Skin of body (tissue), 2 donors: Measurements from ENCODE around the gene ZMIZ1. TPM values are rescaled to one million over a fixed set of nuclear protein-coding genes. Genes with fewer than 3 reads are reported as not detected.
A peak's percentile ranks its signal among the peaks of the same experiment; 100 is the strongest.

ENCODE experiments used
- DNase-seq: peaks from one replicate; lab custom pipeline; 2025; lab: John Stamatoyannopoulos, UW
- total RNA-seq: library from RNA; depleted of rRNA; stranded (reverse); fragments of >200 nt; gene quantifications from one replicate; pipeline ENCODE4 v1.2.3, GENCODE V29; 2014

The ZMIZ1 gene
- total RNA-seq, 1 donor from 2014 or later: 26.4 TPM

DNA sequence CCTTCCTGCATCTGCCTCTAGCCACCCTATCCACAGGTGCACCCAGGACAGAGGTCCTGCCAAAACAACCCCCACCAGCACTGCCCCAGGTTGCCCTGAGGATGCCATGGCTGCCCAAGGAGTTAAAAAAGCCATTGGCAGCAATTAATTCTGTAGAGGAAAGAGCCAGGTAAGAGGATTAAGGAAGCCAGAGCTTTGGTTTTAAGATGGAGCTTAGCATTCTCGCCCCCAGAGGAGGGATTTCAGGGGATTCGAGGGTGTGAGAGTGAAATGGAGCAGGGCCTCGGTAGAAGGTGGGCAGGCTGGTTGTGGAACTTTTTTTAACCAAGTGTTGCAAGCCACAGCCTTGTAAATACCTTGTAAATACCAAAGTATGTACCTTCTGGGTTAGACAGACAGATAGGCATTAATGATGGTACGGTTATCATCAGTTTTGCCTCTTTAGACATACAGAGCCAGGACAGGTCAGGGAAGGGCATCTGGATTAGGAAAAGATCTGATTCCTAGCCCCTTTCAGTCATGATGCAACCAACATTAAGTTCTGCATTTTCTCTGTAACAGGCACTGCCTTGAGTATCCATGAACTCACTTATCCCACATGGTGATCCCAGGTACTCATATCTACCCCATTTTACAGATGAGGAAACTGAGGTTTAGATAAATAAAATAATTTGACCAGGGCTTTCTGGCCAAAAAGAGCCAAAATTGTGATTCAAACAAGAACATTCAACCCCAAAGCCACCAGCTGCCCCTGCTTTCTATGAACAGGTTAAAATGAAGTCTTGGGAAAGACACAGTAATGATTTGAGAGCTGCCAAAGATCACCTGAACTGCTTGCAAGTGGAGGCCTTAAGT, 157.9 kb downstream of the ZMIZ1 start:
- DNase-seq: no peak

DNA sequence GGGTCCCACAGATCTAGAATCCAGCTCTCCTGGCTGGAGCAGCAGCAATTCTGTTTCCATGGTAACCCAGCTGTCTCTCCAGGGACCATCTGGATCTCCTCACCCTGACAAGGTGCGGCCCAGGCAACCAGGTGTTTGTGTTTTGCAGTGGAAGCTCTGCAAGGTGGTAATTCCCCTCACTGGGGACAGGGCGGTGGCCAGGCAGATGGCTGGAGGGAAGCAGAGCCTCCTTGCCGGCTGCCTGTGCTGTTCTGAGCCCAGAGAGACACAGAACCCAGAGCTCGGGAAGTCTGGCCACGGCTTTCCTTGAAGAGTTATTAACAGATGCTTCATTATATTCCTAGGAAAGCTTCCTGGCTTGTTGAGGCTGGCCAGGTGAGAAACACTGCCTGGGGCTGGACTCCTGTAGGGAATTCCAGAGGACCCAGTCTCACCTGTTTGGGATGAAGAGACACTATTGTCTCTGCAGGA, 160.3 kb downstream of the ZMIZ1 start:
- DNase-seq: no peak

GRCh38 chr10:79229830-79230327, 161.1 kb downstream of the ZMIZ1 start:
- no peak for DNase-seq

- peak; percentile 97 for DNase-seq
Observed at GRCh38 chr10:79230328-79230830, 161.6 kb downstream of the ZMIZ1 start.

DNA sequence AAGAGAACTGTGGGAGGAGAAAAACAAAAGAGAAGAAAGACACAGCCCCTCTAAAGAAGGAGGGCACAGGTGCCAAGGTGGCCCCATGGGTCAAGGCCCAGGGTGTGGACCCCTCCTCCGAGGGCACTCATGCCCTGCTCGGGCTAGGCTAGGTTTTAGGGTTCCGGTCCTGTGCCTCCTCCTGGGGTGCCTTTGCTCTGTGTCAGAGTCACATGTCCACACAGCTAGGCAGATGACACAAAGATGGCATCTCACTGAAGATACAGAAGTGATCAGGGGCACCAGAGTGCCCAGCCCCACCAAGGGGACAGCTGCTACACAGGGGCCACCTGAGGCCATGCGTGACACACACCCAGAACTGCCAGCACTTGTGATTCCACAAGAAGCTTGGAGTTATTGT, 162.1 kb downstream of the ZMIZ1 start:
- DNase-seq: no peak

DNA sequence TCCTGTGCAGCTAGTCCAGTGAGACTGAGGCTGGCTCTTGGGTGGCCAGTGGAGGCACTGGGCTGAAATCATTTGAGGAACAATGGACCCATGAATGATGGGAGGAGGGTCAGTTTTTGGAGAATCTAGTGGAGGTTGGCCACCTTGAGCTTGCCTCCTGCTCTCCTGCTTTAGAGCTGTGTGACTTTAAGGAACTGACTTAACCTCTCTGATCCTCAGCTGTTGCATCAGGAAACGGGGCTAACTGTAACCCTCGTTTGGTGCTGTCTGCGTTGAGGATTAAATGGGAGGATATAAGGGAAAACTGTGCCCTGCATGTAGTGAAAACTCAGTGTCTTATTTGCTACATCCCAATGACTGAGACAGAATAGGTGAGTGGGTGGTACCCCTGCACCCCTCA, 163.1 kb downstream of the ZMIZ1 start:
- no peak for DNase-seq

DNA sequence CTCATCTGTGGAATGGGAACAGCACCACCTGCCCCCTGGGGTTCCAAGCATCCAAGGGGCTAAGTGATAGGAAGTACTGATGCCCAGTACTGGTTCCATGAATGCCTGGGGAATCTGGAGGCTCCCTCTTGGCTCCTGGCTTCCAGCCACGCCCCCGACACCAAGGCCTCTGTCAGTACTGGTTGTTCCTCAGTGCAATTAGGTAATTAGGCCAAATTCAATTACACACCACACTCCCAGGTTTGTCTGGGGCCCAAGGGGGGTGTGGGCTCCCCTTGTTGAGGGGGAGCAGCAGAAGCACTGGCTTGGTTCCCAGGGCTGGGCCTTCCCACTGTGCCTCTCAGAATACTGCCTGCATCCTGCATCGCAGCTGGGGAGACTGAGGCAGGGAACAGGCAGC, 164.1 kb downstream of the ZMIZ1 start:
- DNase-seq: no peak

- DNase-seq: no peak
Observed at GRCh38 chr10:79234391-79235315, 165.9 kb downstream of the ZMIZ1 start.

DNA sequence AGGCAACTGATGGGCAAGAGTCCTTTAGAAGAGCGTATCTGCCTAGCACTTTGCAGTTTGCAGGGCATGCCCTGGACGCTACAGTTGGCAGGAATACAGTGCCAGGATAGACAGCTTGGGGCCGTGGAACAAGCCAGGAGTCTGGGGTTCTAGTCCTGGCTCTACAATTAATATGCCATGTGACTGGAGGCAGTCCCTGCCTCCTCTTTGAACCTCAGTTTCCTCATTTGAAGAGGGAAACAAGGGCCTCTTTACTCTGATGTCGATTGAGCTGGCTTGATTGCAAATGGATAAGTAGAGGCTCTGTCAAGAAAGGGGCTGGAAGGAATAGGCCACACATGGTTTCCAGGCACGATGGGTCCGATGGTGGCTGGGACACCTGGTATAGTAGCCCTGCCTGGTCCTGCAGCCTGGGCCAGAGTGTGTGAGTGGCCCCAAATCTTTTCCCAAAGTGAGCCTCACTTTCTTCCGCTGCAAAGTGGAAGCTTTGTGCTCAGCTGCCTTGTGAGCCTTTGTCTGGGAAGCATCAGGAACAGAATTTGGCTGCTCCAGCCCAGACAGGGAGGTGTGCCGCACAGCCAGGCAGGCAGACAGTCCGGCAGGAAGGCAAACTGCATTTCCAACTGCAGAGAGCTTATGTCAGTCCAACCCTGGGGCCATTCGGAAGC, 167.1 kb downstream of the ZMIZ1 start:
- no peak for DNase-seq

GRCh38 chr10:79236433-79236765, 167.6 kb downstream of the ZMIZ1 start:
- DNase-seq: no peak

DNA sequence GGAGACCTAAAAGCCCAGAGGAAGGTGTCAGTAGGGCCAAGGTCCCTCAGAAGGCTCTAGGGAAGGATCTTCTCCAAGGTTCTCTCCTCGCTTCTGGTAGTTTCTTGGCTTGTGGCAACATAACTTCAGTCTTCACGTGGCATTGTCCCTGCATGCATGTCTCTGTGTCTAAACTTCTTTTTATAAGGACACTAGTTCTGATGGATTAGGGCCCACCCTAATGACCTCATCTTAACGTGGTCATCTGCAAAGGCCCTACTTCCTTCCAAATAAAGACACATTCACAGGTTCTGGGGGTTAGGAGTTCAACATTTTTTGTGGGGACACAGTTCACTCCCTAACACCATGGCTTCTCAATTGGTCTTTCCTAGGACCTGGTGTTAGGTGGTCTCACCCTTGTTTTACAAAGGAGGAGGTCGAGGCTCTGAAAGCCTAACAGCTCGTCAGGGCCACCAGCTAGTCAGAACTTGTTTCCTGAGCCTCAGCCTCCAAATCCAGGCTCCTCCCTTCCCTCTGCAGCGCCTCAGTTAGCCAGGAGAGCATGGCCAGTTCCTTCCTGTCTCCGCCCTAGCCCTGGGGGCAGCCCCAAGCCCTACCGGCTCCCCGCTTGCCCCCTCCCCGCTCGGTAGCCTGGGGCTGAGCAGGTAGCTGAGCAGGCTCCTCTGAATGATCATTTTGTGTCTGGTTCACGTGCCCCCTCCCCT, 168.8 kb downstream of the ZMIZ1 start:
- DNase-seq: no peak

DNA sequence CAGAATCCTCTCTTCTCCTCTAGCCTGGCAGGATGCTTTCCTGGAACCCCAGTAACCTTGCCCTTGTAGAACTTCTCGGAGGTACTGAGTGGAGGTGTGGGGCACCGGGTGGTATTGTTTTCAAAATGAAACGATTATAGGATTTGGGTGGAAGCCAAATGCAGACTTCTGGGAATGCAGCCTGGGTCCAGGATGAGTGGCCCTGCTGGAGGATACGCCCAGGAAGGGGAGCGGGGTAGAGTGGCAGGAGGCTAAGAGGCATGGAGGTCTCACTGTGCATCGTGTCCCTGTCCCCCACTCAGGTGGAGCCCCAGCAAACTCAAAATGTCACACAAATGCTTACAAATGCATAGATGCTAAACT, 169.4 kb downstream of the ZMIZ1 start:
- DNase-seq: no peak

DNA sequence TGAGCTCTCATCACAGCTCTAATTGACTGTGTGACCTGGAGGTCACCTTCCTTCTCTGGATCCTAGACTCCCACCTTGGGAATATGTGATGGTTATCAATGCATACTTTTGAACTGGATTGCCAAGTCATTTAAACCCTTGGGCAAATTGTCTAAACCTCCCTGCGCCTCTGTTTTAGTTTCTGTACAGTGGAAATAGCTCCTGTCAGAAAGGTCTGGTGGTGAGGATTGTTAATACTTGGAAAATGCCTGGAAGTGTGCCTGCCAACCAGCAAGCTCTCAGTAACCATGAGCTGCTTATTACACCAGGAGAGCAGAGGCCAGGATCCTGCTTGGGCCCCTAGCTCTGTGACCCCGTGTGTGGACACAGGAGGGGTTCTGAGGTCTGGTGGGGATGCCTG, 169.8 kb downstream of the ZMIZ1 start:
- DNase-seq: no peak

GRCh38 chr10:79239275-79239779, 170.6 kb downstream of the ZMIZ1 start:
- DNase-seq: no peak

DNA sequence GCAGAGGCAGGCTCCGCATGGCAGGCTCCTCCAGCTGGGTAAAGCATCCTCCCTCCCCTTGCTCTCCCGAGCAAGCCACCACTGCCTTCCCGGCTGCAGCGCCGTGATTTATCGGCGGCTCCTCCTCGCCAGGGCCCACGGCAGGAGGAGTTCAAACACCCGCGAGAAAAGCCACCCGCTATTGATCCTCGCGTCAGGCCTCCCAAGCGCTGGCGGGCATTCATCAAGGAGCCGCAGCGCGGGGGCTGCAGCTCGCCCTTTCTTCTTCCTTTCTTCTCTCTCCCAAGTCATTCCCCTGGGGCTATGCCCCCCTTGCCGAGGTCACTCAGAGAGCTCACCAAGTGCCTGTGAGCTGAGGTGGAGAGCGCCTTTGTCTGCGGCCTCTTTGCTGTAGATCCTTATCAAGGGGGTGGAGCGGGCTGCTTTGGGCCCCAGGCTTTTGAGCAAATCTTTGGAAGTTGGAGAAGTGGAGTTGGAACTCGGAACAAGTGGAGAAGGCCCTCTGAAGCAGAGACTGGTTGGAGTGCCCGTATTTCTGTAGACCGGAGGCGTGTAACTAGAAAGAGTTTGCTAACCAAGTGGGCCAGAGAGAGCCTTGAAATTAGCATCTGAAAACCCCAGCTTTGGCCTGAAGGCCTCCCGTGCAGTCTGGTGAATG, 171.3 kb downstream of the ZMIZ1 start:
- DNase-seq: no peak

DNA sequence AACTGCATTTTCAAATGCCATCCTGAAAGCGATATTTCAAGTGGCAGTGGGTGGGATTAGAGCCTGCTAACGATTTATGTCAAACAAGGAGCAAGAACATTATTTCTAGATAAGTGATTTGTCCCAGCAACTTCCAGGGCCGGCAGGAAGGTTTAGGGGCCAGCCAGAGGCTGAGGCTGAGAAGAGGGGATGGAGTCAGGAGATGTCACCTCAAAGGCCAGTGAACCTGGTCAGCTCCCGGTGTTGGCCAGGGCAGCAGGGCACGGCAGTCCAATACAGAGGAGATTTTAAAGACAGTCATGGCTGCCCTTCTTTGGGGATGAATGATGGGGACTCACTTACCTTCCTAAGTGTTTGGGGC, 172.8 kb downstream of the ZMIZ1 start:
- DNase-seq: no peak

DNA sequence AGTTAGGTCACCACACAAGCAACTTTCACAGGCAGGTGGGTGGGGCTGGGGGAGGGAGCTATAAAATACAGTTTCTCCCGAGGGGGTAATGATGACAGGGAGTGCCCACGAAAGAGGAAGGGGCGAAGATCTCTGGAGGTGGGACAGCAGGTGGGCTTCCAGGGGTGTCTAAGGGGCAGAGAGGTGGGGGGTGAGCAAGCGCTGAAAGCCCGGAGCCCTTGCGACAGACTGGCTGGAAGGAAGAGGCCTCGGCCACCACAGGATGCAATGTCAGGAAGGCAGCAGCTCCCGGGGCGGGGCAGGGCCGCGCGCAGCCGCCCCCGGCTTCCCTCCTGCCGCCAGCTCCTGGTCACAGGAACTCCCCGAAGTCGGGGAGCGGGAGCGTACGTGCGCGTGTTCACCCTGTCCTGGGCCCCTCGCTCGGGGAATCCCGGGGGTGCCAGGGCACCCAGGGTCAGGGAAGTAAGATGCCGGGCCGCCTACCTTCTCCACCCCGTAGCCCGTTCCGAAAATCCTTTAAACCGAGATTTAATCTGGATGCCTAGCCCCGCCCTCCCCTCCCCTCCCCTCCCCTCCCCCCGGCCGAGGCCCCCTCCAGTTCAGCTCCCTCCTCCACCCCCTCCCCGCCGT, 173.3 kb downstream of the ZMIZ1 start:
- DNase-seq: no peak

DNA sequence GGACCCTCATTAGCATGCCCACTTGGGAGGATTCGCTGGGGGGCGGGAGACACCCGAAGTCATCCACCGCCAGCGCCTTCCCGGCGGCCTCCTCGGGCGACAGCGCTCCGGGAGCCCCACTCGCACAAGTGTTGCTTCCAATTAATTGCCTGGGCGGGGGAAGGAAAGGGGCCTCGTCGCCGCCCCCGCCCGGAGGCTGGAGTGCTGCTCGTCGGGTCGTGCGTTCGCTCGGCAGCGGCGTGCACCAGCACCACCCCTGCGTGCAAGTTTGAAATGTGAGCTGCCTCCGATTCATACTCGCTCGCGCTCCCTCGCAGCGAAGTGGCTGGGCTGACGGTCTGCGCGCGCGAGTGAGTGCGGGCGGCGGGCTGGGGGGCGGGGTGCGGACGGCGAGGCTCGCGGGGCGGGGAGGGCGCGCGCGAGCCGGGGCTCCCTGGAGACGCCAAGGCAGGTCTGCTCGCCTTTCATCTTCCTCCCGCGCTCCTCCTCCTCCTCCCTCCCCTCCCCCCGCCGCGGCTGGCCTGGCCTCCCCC, 173.9 kb downstream of the ZMIZ1 start:
- DNase-seq: peak; percentile 92
